Activated CD8-positive, alpha-beta memory T cell treated with anti-CD3 and anti-CD28 coated beads for 48 hours (primary cell): Measurements from ENCODE around the gene STPG4.
"Not testable (repeated sequence)": the region's sequence is repeated elsewhere in the genome, so short reads cannot be mapped to it uniquely, and the experiment has no call there.

Experiments used
- DNase-seq, 3 experiments: peaks; one replicate each; pipeline ENCODE4 v3.0.0-alpha.2; 2020; ENCODE audit warnings: low read depth in 2 of 3, low spot score in 2 of 3

Gene STPG4

DNA sequence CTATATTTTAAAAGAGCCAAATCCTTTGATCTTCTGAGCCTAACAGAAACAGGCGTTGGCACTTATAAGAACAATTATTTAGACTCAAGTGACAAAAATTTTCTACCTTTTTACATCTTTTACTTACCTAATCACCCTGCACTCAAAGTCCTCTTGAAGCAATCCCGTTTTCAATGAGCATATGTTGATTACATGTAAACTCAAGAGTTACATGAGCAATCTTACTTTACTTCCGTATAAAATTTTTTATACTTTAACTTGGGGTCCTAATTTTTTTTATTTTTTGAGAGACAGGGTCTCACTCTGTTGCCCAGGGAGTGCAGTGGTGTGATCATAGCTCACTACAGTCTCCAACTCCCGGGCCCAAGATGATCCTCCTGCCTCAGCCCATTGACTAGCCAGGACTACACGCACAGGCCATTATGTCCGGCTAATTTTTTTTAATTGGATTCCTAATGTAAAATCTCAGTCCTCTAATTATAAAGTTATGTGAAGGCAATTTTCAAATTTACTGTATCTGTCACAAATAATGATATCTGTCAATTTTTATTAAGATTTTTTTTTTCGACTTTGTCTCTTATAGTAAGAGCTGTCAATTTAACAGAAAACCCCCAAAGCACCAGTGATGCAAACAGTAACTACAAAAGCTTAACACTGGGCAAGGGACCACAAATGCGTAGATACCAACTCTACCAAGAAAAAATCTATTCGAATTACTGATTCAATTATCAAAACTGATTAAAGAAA is 19.1 kb upstream of the STPG4 start:
- no peak for DNase-seq

DNA sequence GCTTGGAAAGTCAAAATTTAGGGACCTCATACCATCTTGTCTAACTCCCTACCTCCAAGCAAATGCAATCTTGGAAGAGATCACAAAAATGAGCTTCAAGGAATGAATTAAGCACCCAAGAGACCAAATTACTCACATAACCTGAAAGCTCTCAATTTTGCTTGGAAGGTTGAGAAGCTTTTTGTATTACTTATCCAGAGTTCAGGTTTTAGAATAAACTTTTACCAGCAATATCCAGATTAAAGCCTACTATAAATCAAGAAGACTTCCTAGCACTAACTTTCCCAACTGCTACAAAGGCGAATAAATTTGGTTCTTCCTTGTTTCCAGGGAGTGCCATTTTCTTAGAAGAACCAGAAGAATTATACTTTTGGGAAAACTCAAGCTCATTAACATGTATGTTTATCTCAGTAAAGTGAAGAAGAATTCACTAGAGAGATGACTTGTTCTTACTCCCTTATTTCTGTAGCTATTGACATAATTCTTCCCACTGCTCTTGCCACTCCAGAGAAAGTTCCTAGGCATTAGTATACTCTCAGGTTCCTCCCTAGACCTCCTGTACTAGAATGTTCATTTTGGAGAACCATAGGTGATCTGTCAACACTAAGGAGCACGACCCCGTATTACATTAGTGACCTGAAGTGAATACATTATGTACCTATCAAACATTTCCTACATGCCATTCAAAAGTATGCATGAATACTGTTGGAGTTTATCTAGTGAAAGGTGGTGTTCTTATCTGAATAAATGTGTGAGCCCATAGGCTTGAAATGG is 18.0 kb upstream of the STPG4 start:
- DNase-seq, result no peak

DNA sequence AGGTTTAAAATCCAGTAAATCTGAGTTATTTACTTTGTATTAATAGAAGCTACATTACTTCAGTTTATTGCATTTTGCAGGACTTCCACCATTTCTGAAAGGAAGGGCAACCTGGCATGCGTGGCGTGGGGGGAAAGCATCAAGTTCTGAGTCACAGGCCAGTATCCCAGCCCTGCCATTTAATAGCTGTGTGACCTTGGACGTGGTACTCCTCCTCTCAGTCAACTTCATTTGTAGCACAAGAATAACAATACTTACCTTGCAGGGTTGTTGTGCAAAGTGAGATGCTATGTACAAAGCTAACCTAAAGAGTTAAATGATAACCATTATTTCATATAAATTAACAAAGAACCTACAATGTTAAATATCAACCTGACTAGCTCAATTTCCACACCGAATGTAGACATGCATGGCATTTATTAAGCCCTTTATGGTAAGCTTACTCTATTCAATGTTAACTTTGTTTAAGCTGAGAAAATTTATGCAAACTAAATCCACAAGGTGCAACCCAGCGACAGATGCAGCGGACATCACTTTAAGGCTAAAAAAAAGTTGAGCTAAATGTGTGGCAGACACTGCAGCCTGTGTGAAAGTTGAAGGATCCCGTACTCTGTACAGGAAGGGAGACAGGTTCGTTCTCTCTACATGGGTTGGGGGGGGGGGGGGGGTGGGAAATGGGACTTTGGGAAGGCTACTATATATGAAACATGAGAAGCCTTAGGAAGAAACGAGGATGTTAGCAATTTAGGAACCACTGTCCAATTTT is 17.2 kb upstream of the STPG4 start:
- DNase-seq, result no peak

GRCh38 chr2:47169784-47170183 is 14.7 kb upstream of the STPG4 start:
- DNase-seq, result no peak

DNA sequence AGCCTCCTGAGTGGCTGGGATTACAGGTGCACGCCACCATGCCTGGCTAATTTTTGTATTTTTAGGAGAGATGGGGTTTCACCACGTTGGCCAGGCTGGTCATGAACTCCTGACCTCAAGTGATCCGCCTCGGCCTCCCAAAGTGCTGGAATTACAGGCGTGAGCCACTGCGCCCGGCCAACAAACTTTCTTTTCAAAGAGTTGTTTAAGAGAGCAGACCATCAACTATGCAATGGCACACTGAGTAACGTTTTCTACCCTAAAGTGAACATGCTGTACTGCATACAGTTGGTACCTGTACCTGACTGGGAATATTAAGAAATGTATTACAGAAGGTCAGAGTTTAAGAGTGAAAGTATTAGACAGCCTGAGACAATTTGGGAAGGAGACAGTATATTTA is 13.8 kb upstream of the STPG4 start:
- not testable (repeated sequence) for DNase-seq

- DNase-seq, result no peak
Measured at GRCh38 chr2:47167149-47167548, 12.0 kb upstream of the STPG4 start.

- no peak for DNase-seq
Measured at GRCh38 chr2:47165001-47165555, 10.0 kb upstream of the STPG4 start.

DNA sequence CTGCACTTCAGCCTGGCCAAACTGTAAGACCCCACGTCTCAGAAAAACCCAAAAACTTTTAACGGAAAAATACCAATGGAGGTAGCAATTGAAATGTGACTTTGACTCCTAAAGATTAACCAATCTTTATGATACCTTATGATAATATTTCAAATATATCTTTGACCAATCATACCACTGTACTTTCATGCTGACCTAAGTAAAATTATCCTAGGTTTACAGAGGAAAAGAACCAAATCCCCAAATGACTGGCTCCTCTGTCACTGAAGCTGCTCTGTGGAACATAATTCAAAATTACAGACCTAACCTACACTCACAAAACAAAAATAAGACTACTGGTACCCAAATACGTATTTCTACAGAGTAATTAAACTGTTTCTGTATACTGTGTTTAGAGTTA is 7.7 kb upstream of the STPG4 start:
- no peak for DNase-seq

GRCh38 chr2:47161475-47161874 is 6.4 kb upstream of the STPG4 start:
- no peak for DNase-seq

- DNase-seq, result no peak
Measured at GRCh38 chr2:47160660-47161059, 5.6 kb upstream of the STPG4 start.

- no peak for DNase-seq
Measured at GRCh38 chr2:47160211-47160610, 5.1 kb upstream of the STPG4 start.

GRCh38 chr2:47159627-47160026 is 4.5 kb upstream of the STPG4 start:
- DNase-seq, result no peak

DNA sequence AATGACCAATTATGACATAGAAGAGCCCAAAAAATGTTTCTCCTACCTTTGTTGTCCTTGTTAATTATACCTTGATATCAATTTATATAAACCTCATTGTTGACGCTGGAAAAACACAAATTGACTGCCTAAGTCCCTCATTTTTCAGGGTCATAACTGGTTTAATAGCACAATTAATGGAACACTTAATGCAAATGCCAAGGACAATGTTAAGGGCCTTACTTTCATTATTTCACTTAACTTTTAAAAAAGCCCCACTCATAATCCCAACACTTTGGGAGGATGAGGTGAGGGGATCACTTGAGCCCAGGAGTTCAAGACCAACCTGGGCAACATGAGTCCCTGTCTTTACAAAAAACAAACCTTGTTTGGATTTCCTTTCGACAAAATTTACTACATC is 3.5 kb upstream of the STPG4 start:
- DNase-seq, result no peak

GRCh38 chr2:47152803-47153202 is 2.3 kb downstream of the STPG4 start:
- DNase-seq, result no peak

- no peak for DNase-seq
Measured at GRCh38 chr2:47150175-47150574, 4.9 kb downstream of the STPG4 start.

GRCh38 chr2:47147021-47147420 is 8.1 kb downstream of the STPG4 start:
- no peak for DNase-seq

- DNase-seq, result no peak
Measured at GRCh38 chr2:47145466-47145865, 9.6 kb downstream of the STPG4 start.

- DNase-seq, result no peak
Measured at GRCh38 chr2:47141520-47141919, 13.6 kb downstream of the STPG4 start.

DNA sequence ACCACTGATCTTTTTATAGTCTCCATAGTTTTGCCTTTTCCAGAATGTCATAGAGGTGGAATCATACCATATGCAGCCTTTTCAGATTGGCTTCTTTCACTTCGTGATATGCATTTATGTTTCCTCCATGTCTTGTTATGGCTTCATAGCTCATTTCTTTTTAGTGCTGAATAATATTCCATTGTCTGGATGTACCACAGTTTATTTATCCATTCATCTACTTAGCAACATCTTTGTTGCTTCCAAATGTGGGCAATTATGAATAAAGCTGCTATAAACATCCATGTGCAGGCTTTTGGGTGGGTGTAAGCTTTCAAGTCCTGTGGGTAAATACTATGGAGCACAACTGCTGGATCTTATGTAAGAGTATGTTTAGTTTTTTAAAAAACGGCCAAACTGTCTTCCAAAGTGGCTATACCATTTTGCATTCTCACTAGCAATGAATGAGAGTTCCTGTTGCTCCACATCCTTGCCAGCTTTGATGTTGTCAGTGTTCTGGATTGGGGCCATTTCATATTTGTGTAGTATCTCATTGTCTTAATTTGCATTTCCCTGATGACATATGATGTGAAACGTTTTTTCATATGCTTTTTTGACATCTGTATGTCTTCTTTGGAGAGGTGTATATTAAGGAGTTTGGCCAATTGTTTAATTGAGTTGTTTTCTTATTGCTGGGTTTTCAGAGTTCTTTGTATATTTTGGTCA is 20.6 kb downstream of the STPG4 start:
- DNase-seq, result no peak

DNA sequence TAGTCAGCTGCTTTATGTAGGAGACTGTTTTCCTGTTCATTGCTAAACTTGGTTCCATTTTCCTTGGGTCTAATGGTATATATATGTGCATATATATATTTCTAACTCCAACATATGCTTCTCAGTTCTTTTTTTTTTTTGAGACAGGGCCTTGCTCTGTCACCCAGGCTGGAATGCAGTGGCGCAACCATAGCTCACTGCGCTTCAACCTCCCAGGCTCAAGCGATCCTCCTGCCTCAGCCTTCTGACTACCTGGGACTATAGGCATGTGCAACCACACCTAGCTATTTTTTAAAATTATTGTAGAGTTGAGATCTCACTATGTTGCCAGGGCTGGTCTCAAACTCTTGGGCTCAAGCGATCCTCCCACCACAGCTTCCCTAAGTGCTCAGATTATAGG is 22.1 kb downstream of the STPG4 start:
- DNase-seq, result no peak

DNA sequence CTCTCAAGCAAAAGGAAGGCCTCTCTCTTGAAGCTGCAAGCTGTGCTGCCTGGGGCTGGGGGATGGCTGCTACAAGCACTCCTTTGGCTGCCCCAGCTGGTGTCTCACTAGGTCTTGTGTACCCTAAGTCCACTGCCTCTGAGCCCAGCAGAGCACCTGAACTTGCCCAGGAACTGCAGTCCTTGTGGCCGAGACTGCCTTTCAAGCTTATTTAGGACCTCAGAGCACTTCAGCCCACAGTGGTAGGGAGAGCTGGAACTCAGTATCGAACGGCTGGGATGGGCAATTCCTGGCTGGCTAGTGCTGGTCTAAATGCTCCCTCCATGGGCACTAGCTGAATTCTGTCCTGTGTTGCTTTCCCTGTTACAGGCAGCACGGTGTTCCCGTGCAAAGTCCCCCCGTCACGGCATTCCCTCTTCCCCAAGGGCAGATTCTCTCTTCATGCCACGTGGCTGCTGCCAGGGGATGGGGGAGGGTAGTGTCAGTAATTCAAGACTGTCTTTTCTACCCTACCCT is 25.9 kb downstream of the STPG4 start:
- no peak for DNase-seq
